HepG2 (cell line): ENCODE data around the gene MPG. TPM values are rescaled to one million over a fixed set of nuclear protein-coding genes. Genes with fewer than 3 reads are reported as not detected.

Experiments used
- BCL6 ChIP-seq: IDR thresholded peaks from 2 replicates; pipeline ENCODE4 v1.6.1; 2016; ENCODE audit warnings: missing genetic modification reagents, missing compliant biosample characterization
- BHLHE40 ChIP-seq: IDR thresholded peaks from 2 replicates; pipeline ENCODE4 v1.6.1; 2011; ENCODE audit warnings: low read length, improper control_type of control experiment
- CREM ChIP-seq, 2 experiments: sonication (generic) in 1 of 2; formaldehyde crosslinking in 1 of 2; IDR thresholded peaks; 2 replicates each; pipeline versions ENCODE4 v1.4.0 to v1.6.1; 2016 to 2020; ENCODE audit warnings: antibody characterized with exemption in 1 of 2, mild to moderate bottlenecking in 1 of 2, missing genetic modification reagents in 1 of 2
- DMAP1 ChIP-seq: IDR thresholded peaks from 2 replicates; pipeline ENCODE4 v1.6.1; 2016
- FOXA3 ChIP-seq: IDR thresholded peaks from 2 replicates; pipeline ENCODE4 v1.6.1; 2016; ENCODE audit warnings: missing genetic modification reagents, missing compliant biosample characterization
- GLI4 ChIP-seq: sonication (generic); formaldehyde crosslinking; IDR thresholded peaks from 2 replicates; pipeline ENCODE4 v1.5.1; 2020; ENCODE audit warnings: missing genetic modification reagents, mild to moderate bottlenecking, moderate library complexity, borderline replicate concordance
- HOXA7 ChIP-seq: sonication (generic); formaldehyde crosslinking; IDR thresholded peaks from 2 replicates; pipeline ENCODE4 v1.8.1; 2022; ENCODE audit warnings: mild to moderate bottlenecking, missing genetic modification reagents, moderate library complexity
- KLF16 ChIP-seq, 2 experiments: sonication (generic) in 1 of 2; formaldehyde crosslinking in 1 of 2; IDR thresholded peaks; 2 replicates each; pipeline versions ENCODE4 v1.6.1 to v1.8.0; 2016 to 2023; ENCODE audit warnings: missing genetic modification reagents in 2 of 2, missing compliant biosample characterization in 1 of 2
- MAF1 ChIP-seq: sonication (generic); formaldehyde crosslinking; IDR thresholded peaks from 2 replicates; pipeline ENCODE4 v1.5.0; 2020; ENCODE audit warnings: missing genetic modification reagents, borderline replicate concordance
- PITX1 ChIP-seq: sonication (generic); formaldehyde crosslinking; IDR thresholded peaks from 2 replicates; pipeline ENCODE4 v1.5.1; 2020; ENCODE audit warnings: mild to moderate bottlenecking, missing genetic modification reagents
- REXO4 ChIP-seq: sonication (generic); formaldehyde crosslinking; IDR thresholded peaks from 2 replicates; pipeline ENCODE4 v1.8.0; 2022; ENCODE audit warnings: missing genetic modification reagents, mild to moderate bottlenecking, borderline replicate concordance
- RNF2 ChIP-seq: fragments of 450-650 bp; conservative IDR thresholded peaks from 2 replicates; pipeline ENCODE4 v1.6.1; 2016; ENCODE audit warnings: low read depth
- SMAD9 ChIP-seq: sonication (generic); formaldehyde crosslinking; IDR thresholded peaks from 2 replicates; pipeline ENCODE4 v1.5.1; 2020; ENCODE audit warnings: mild to moderate bottlenecking, missing genetic modification reagents
- STAT5B ChIP-seq: sonication (generic); formaldehyde crosslinking; IDR thresholded peaks from 2 replicates; pipeline ENCODE4 v1.4.0; 2020; ENCODE audit warnings: missing genetic modification reagents
- TRIM24 ChIP-seq: sonication (generic); formaldehyde crosslinking; IDR thresholded peaks from 2 replicates; pipeline ENCODE4 v1.8.0; 2022; ENCODE audit warnings: mild to moderate bottlenecking, missing genetic modification reagents
- ZBTB39 ChIP-seq: sonication (generic); formaldehyde crosslinking; IDR thresholded peaks from 2 replicates; pipeline ENCODE4 v1.5.0; 2020; ENCODE audit warnings: missing genetic modification reagents
- ZNF253 ChIP-seq: sonication (generic); formaldehyde crosslinking; IDR thresholded peaks from 2 replicates; pipeline ENCODE4 v1.8.0; 2022; ENCODE audit warnings: mild to moderate bottlenecking, missing genetic modification reagents, borderline replicate concordance
- ZNF432 ChIP-seq: sonication (generic); formaldehyde crosslinking; IDR thresholded peaks from 2 replicates; pipeline ENCODE4 v1.5.0; 2020; ENCODE audit warnings: missing genetic modification reagents, mild to moderate bottlenecking, borderline replicate concordance
- ZNF530 ChIP-seq: sonication (generic); formaldehyde crosslinking; IDR thresholded peaks from 2 replicates; pipeline ENCODE4 v1.5.0; 2020; ENCODE audit warnings: low read depth, mild to moderate bottlenecking, missing genetic modification reagents
- ZNF598 ChIP-seq: sonication (generic); formaldehyde crosslinking; IDR thresholded peaks from 2 replicates; pipeline ENCODE4 v1.5.1; 2020; ENCODE audit warnings: mild to moderate bottlenecking, missing genetic modification reagents, borderline replicate concordance
- ZNF788 ChIP-seq: sonication (generic); formaldehyde crosslinking; IDR thresholded peaks from 2 replicates; pipeline ENCODE4 v1.5.0; 2020; ENCODE audit warnings: mild to moderate bottlenecking, missing genetic modification reagents, borderline replicate concordance
- polyA plus RNA-seq, 8 experiments: library from polyadenylated mRNA; depleted of rRNA in 3 of 8; stranded (reverse) in 7 of 8; unstranded in 1 of 8; fragments of >200 nt; fragmentation: Illumina TruSeq in 4 of 8; extraction: Trizol in 4 of 8; gene quantifications; 2 replicates each; pipeline versions ENCODE4 v1.2.1 to v1.2.3, GENCODE V29; 2011 to 2016; ENCODE audit warnings: low read depth in 4 of 8, missing spikeins in 1 of 8, mixed read lengths in 1 of 8; ENCODE audit not compliant: insufficient read depth in 1 of 8
- total RNA-seq, 5 experiments: library from RNA; depleted of rRNA; stranded (reverse); fragments of >200 nt; fragmentation: Illumina TruSeq; extraction: Trizol; gene quantifications; 2 replicates each; pipeline ENCODE4 v1.2.3, GENCODE V29; 2016; ENCODE audit warnings: low read depth in 1 of 5
- TF ChIP-seq, protein P1 (sequence below): sonication (generic); formaldehyde crosslinking; IDR thresholded peaks from 2 replicates; pipeline ENCODE4 v1.5.0; 2020; ENCODE audit warnings: missing genetic modification reagents
- TF ChIP-seq, protein P2 (sequence below): IDR thresholded peaks from 2 replicates; pipeline ENCODE4 v1.4.0; 2020; ENCODE audit warnings: mild to moderate bottlenecking, missing genetic modification reagents
- TF ChIP-seq, protein P3 (sequence below): IDR thresholded peaks from 2 replicates; pipeline ENCODE4 v1.6.1; 2016; ENCODE audit warnings: missing compliant biosample characterization, missing genetic modification reagents, borderline replicate concordance

Gene MPG
- total and polyA plus RNA-seq, 2 of the 13 experiments (the other 11 are each of a cell fraction or from before 2014, with no cell fraction given), result 59.1 to 62.5 TPM

GRCh38 chr16:96935-97381 lies 18.9 kb downstream of the MPG start (continued):
- TF ChIP-seq, protein P1, sequence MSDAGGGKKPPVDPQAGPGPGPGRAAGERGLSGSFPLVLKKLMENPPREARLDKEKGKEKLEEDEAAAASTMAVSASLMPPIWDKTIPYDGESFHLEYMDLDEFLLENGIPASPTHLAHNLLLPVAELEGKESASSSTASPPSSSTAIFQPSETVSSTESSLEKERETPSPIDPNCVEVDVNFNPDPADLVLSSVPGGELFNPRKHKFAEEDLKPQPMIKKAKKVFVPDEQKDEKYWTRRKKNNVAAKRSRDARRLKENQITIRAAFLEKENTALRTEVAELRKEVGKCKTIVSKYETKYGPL (CRISPR knock-in tag), result no peak
- TF ChIP-seq TRIM24 (CRISPR knock-in tag), result no peak
- TF ChIP-seq MAF1 (CRISPR knock-in tag), result no peak
- TF ChIP-seq KLF16 (CRISPR knock-in tag; IDR thresholded peaks at IDR 0.05), result peak in 1 of 2 experiments; percentile 44; a peak in 1 of 4 replicates
- 0 out of 2 replicates have a peak, but pooled peaks have one; percentile 20 for TF ChIP-seq PITX1 (CRISPR knock-in tag)
- no peak for TF ChIP-seq SMAD9 (CRISPR knock-in tag)
- peak; percentile 71; the same call in 1 of the 2 replicates for TF ChIP-seq ZNF788 (CRISPR knock-in tag)
- no peak for TF ChIP-seq ZNF432 (CRISPR knock-in tag)
- peak; percentile 43; the same call in 1 of the 2 replicates for TF ChIP-seq BHLHE40
- TF ChIP-seq BCL6 (CRISPR knock-in tag), result 0 out of 2 replicates have a peak, but pooled peaks have one; percentile 22
- no peak for TF ChIP-seq ZNF253 (CRISPR knock-in tag)
- no peak for TF ChIP-seq ZNF598
- TF ChIP-seq, protein P2, sequence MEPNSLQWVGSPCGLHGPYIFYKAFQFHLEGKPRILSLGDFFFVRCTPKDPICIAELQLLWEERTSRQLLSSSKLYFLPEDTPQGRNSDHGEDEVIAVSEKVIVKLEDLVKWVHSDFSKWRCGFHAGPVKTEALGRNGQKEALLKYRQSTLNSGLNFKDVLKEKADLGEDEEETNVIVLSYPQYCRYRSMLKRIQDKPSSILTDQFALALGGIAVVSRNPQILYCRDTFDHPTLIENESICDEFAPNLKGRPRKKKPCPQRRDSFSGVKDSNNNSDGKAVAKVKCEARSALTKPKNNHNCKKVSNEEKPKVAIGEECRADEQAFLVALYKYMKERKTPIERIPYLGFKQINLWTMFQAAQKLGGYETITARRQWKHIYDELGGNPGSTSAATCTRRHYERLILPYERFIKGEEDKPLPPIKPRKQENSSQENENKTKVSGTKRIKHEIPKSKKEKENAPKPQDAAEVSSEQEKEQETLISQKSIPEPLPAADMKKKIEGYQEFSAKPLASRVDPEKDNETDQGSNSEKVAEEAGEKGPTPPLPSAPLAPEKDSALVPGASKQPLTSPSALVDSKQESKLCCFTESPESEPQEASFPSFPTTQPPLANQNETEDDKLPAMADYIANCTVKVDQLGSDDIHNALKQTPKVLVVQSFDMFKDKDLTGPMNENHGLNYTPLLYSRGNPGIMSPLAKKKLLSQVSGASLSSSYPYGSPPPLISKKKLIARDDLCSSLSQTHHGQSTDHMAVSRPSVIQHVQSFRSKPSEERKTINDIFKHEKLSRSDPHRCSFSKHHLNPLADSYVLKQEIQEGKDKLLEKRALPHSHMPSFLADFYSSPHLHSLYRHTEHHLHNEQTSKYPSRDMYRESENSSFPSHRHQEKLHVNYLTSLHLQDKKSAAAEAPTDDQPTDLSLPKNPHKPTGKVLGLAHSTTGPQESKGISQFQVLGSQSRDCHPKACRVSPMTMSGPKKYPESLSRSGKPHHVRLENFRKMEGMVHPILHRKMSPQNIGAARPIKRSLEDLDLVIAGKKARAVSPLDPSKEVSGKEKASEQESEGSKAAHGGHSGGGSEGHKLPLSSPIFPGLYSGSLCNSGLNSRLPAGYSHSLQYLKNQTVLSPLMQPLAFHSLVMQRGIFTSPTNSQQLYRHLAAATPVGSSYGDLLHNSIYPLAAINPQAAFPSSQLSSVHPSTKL (CRISPR knock-in tag), result 0 out of 2 replicates have a peak, but pooled peaks have one; percentile 31
- no peak for TF ChIP-seq DMAP1 (CRISPR knock-in tag)
- TF ChIP-seq FOXA3, result peak; percentile 34; the same call in 1 of the 2 replicates
- no peak for TF ChIP-seq REXO4 (CRISPR knock-in tag)
- no peak for TF ChIP-seq HOXA7
- TF ChIP-seq RNF2, result no peak
- TF ChIP-seq, protein P3, sequence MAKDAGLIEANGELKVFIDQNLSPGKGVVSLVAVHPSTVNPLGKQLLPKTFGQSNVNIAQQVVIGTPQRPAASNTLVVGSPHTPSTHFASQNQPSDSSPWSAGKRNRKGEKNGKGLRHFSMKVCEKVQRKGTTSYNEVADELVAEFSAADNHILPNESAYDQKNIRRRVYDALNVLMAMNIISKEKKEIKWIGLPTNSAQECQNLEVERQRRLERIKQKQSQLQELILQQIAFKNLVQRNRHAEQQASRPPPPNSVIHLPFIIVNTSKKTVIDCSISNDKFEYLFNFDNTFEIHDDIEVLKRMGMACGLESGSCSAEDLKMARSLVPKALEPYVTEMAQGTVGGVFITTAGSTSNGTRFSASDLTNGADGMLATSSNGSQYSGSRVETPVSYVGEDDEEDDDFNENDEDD (CRISPR knock-in tag), result peak; percentile 30; the same call in 1 of the 2 replicates
- TF ChIP-seq ZNF530, result no peak
- no peak for TF ChIP-seq ZBTB39 (CRISPR knock-in tag)
- no peak for TF ChIP-seq CREM (IDR thresholded peaks at IDR 0.05)
- no peak for TF ChIP-seq CREM (CRISPR knock-in tag; IDR thresholded peaks at IDR 0.05)
- no peak for TF ChIP-seq GLI4 (CRISPR knock-in tag)
- TF ChIP-seq STAT5B (CRISPR knock-in tag), result no peak
